ENCODE results near the gene BCL2.

BCL2 gene

GRCh38 chr18:63287691-63288220 lies 31.8 kb downstream of the BCL2 start:
- no peak overlapping the region for H3K27ac ChIP-seq (ENCODE audit: insufficient read depth, low read depth, low read length, poor library complexity, severe bottlenecking)
- H3K4me3 ChIP-seq (ENCODE audit: insufficient read depth, low read depth, low read length) = no peak overlapping the region
- peaks cover 14% of the 10 kb centered on the region for H3K4me1 ChIP-seq (ENCODE audit: control insufficient read depth, insufficient read depth, low read length)
- no peaks in the 10 kb centered on the region for H3K36me3 ChIP-seq (ENCODE audit: control insufficient read depth, insufficient read depth, low read length)
- WGBS, 2 experiments = 90 to 97% methylated on average over 1 of the region's 1 CpG
- no peaks in the 10 kb centered on the region for H3K9me3 ChIP-seq (ENCODE audit: control insufficient read depth, low read length)
- H3K27me3 ChIP-seq (ENCODE audit: control insufficient read depth, insufficient read depth, low read length, poor library complexity, severe bottlenecking) = no peaks in the 10 kb centered on the region

- H3K27ac ChIP-seq (ENCODE audit: insufficient read depth, low read depth, low read length, poor library complexity, severe bottlenecking) = no peak overlapping the region
- H3K4me3 ChIP-seq (ENCODE audit: insufficient read depth, low read depth, low read length) = no peak overlapping the region
- H3K27me3 ChIP-seq (ENCODE audit: control insufficient read depth, insufficient read depth, low read length, poor library complexity, severe bottlenecking) = no peaks in the 10 kb centered on the region
- H3K36me3 ChIP-seq (ENCODE audit: control insufficient read depth, insufficient read depth, low read length) = no peaks in the 10 kb centered on the region
- H3K4me1 ChIP-seq (ENCODE audit: control insufficient read depth, insufficient read depth, low read length) = peaks cover 13% of the 10 kb centered on the region
- no peaks in the 10 kb centered on the region for H3K9me3 ChIP-seq (ENCODE audit: control insufficient read depth, low read length)
- WGBS, 2 experiments = 93 to 95% methylated on average over 4 of the region's 4 CpGs
These were observed 32.6 kb downstream of the BCL2 start for GRCh38 chr18:63286926-63287325.

- Histone ChIP-seq H3K27ac (ENCODE audit: insufficient read depth, low read depth, low read length, poor library complexity, severe bottlenecking) (no peak overlapping the region), H3K36me3 (ENCODE audit: control insufficient read depth, insufficient read depth, low read length) (no peaks in the 10 kb centered on the region), H3K27me3 (ENCODE audit: control insufficient read depth, insufficient read depth, low read length, poor library complexity, severe bottlenecking) (no peaks in the 10 kb centered on the region), H3K4me3 (ENCODE audit: insufficient read depth, low read depth, low read length) (no peak overlapping the region), H3K4me1 (ENCODE audit: control insufficient read depth, insufficient read depth, low read length) (peaks cover 3% of the 10 kb centered on the region), H3K9me3 (ENCODE audit: control insufficient read depth, low read length) (no peaks in the 10 kb centered on the region)
- WGBS, 2 experiments = 85% methylated on average over 14 of the region's 14 CpGs
These were observed 34.5 kb downstream of the BCL2 start for GRCh38 chr18:63284827-63285733.

GRCh38 chr18:63284173-63284799 lies 35.3 kb downstream of the BCL2 start:
- H3K4me1 ChIP-seq (ENCODE audit: control insufficient read depth, insufficient read depth, low read length) = no peaks in the 10 kb centered on the region

GRCh38 chr18:63283305-63284094 lies 36.1 kb downstream of the BCL2 start:
- 95 to 96% methylated on average over 16 of the region's 16 CpGs for WGBS, 2 experiments

More at GRCh38 chr18:63284173-63284799, 35.3 kb downstream of the BCL2 start:
- WGBS, 2 experiments = 94 to 96% methylated on average over 4 to 5 of the region's 5 CpGs
- Histone ChIP-seq H3K9me3 (ENCODE audit: control insufficient read depth, low read length) (no peaks in the 10 kb centered on the region), H3K27me3 (ENCODE audit: control insufficient read depth, insufficient read depth, low read length, poor library complexity, severe bottlenecking) (no peaks in the 10 kb centered on the region), H3K27ac (ENCODE audit: insufficient read depth, low read depth, low read length, poor library complexity, severe bottlenecking) (no peak overlapping the region), H3K4me3 (ENCODE audit: insufficient read depth, low read depth, low read length) (no peak overlapping the region), H3K36me3 (ENCODE audit: control insufficient read depth, insufficient read depth, low read length) (no peaks in the 10 kb centered on the region)

GRCh38 chr18:63282793-63283192 lies 36.8 kb downstream of the BCL2 start:
- Histone ChIP-seq H3K4me1 (ENCODE audit: control insufficient read depth, insufficient read depth, low read length) (no peaks in the 10 kb centered on the region), H3K9me3 (ENCODE audit: control insufficient read depth, low read length) (no peaks in the 10 kb centered on the region), H3K27ac (ENCODE audit: insufficient read depth, low read depth, low read length, poor library complexity, severe bottlenecking) (no peak overlapping the region), H3K27me3 (ENCODE audit: control insufficient read depth, insufficient read depth, low read length, poor library complexity, severe bottlenecking) (no peaks in the 10 kb centered on the region), H3K36me3 (ENCODE audit: control insufficient read depth, insufficient read depth, low read length) (no peaks in the 10 kb centered on the region), H3K4me3 (ENCODE audit: insufficient read depth, low read depth, low read length) (no peak overlapping the region)

More at GRCh38 chr18:63283305-63284094, 36.1 kb downstream of the BCL2 start:
- Histone ChIP-seq H3K4me3 (ENCODE audit: insufficient read depth, low read depth, low read length) (no peak overlapping the region), H3K27ac (ENCODE audit: insufficient read depth, low read depth, low read length, poor library complexity, severe bottlenecking) (no peak overlapping the region), H3K4me1 (ENCODE audit: control insufficient read depth, insufficient read depth, low read length) (no peaks in the 10 kb centered on the region), H3K9me3 (ENCODE audit: control insufficient read depth, low read length) (no peaks in the 10 kb centered on the region), H3K36me3 (ENCODE audit: control insufficient read depth, insufficient read depth, low read length) (no peaks in the 10 kb centered on the region), H3K27me3 (ENCODE audit: control insufficient read depth, insufficient read depth, low read length, poor library complexity, severe bottlenecking) (no peaks in the 10 kb centered on the region)

- H3K4me1 ChIP-seq (ENCODE audit: control insufficient read depth, insufficient read depth, low read length) = no peaks in the 10 kb centered on the region
- WGBS, 2 experiments = 94 to 95% methylated on average over 12 to 13 of the region's 13 CpGs
- no peaks in the 10 kb centered on the region for H3K36me3 ChIP-seq (ENCODE audit: control insufficient read depth, insufficient read depth, low read length)
- no peaks in the 10 kb centered on the region for H3K27me3 ChIP-seq (ENCODE audit: control insufficient read depth, insufficient read depth, low read length, poor library complexity, severe bottlenecking)
- no peak overlapping the region for H3K4me3 ChIP-seq (ENCODE audit: insufficient read depth, low read depth, low read length)
- no peaks in the 10 kb centered on the region for H3K9me3 ChIP-seq (ENCODE audit: control insufficient read depth, low read length)
- no peak overlapping the region for H3K27ac ChIP-seq (ENCODE audit: insufficient read depth, low read depth, low read length, poor library complexity, severe bottlenecking)
These were observed 46.2 kb downstream of the BCL2 start for GRCh38 chr18:63273222-63273927.

GRCh38 chr18:63272638-63273037 lies 46.9 kb downstream of the BCL2 start:
- no peaks in the 10 kb centered on the region for H3K4me1 ChIP-seq (ENCODE audit: control insufficient read depth, insufficient read depth, low read length)
- no peaks in the 10 kb centered on the region for H3K36me3 ChIP-seq (ENCODE audit: control insufficient read depth, insufficient read depth, low read length)
- H3K27me3 ChIP-seq (ENCODE audit: control insufficient read depth, insufficient read depth, low read length, poor library complexity, severe bottlenecking) = no peaks in the 10 kb centered on the region
- H3K4me3 ChIP-seq (ENCODE audit: insufficient read depth, low read depth, low read length) = no peak overlapping the region
- H3K9me3 ChIP-seq (ENCODE audit: control insufficient read depth, low read length) = no peaks in the 10 kb centered on the region
- 89% methylated on average over 1 of the region's 1 CpG; no CpG with 5 or more reads in 1 of the 2 experiments for WGBS, 2 experiments
- no peak overlapping the region for H3K27ac ChIP-seq (ENCODE audit: insufficient read depth, low read depth, low read length, poor library complexity, severe bottlenecking)

- Histone ChIP-seq H3K9me3 (ENCODE audit: control insufficient read depth, low read length) (no peaks in the 10 kb centered on the region), H3K4me1 (ENCODE audit: control insufficient read depth, insufficient read depth, low read length) (no peaks in the 10 kb centered on the region), H3K4me3 (ENCODE audit: insufficient read depth, low read depth, low read length) (no peak overlapping the region), H3K27ac (ENCODE audit: insufficient read depth, low read depth, low read length, poor library complexity, severe bottlenecking) (no peak overlapping the region), H3K27me3 (ENCODE audit: control insufficient read depth, insufficient read depth, low read length, poor library complexity, severe bottlenecking) (no peaks in the 10 kb centered on the region), H3K36me3 (ENCODE audit: control insufficient read depth, insufficient read depth, low read length) (no peaks in the 10 kb centered on the region)
- WGBS, 2 experiments = 90 to 96% methylated on average over 3 of the region's 3 CpGs
These were observed 47.7 kb downstream of the BCL2 start for GRCh38 chr18:63271881-63272299.
